PC-9 (cell line): ENCODE data around the gene NOC4L. TPM values are rescaled to one million over a fixed set of nuclear protein-coding genes. Genes with fewer than 3 reads are reported as not detected.

Experiments
- BruUV-seq: library from RNA; stranded (reverse); fragments of 400-500 nt; replicated peaks from 2 replicates; lab custom pipeline; 2021; lab: Mats Ljungman, UMichigan
- CTCF ChIA-PET: fragments of 300-600 bp; sonication (Branson Sonifier 250); formaldehyde crosslinking; loops from one replicate; lab custom pipeline; 2022; ENCODE audit warnings: antibody characterized with exemption; lab: Charles Lee
- POLR2A ChIA-PET: fragments of 300-600 bp; sonication (Branson Sonifier 250); formaldehyde crosslinking; loops from one replicate; lab custom pipeline; 2022; ENCODE audit warnings: antibody characterized with exemption; ENCODE audit not compliant: unreplicated experiment; lab: Charles Lee
- DNase-seq, 2 experiments: peaks; one replicate each; pipeline versions ENCODE4 v3.0.0 to v3.0.0-alpha.2; 2015 to 2022; ENCODE audit warnings: mixed read lengths in 1 of 2
- H2AFZ ChIP-seq: fragments of 200-600 bp; sonication (generic); 2 replicates; pipeline ENCODE4 v1.8.1; 2017; ENCODE audit warnings: antibody characterized with exemption
- H3F3A ChIP-seq: fragments of 200-600 bp; sonication (generic); 2 replicates; pipeline ENCODE4 v1.8.1; 2017; ENCODE audit warnings: antibody characterized with exemption, mild to moderate bottlenecking, low read depth; ENCODE audit not compliant: insufficient read depth
- H3K27ac ChIP-seq: fragments of 200-600 bp; sonication (generic); 2 replicates; pipeline ENCODE4 v1.6.1; 2016; ENCODE audit warnings: mixed run types
- H3K27me3 ChIP-seq: fragments of 200-600 bp; sonication (generic); 2 replicates; pipeline ENCODE4 v1.6.1; 2016; ENCODE audit warnings: low read depth, mixed run types; ENCODE audit not compliant: insufficient read depth
- H3K36me3 ChIP-seq: fragments of 200-600 bp; sonication (generic); 2 replicates; pipeline ENCODE4 v1.6.1; 2016; ENCODE audit warnings: low read depth, mixed run types
- H3K4me1 ChIP-seq: fragments of 200-600 bp; sonication (generic); replicated peaks from 2 replicates; pipeline ENCODE4 v1.6.1; 2016; ENCODE audit warnings: mixed run types; ENCODE audit not compliant: insufficient read depth
- H3K4me2 ChIP-seq: fragments of 200-600 bp; sonication (generic); 2 replicates; pipeline ENCODE4 v1.6.1; 2017; ENCODE audit warnings: mixed run types
- H3K4me3 ChIP-seq: fragments of 200-600 bp; sonication (generic); 2 replicates; pipeline ENCODE4 v1.6.1; 2016; ENCODE audit warnings: mixed run types
- H3K79me2 ChIP-seq: fragments of 200-600 bp; sonication (generic); 2 replicates; pipeline ENCODE4 v1.6.1; 2017; ENCODE audit warnings: low read depth, mixed run types
- H3K9me2 ChIP-seq: fragments of 200-600 bp; sonication (generic); 2 replicates; pipeline ENCODE4 v1.8.1; 2017; ENCODE audit warnings: mild to moderate bottlenecking; ENCODE audit not compliant: insufficient read depth
- H3K9me3 ChIP-seq: fragments of 200-600 bp; sonication (generic); 2 replicates; pipeline ENCODE4 v1.8.1; 2016; ENCODE audit warnings: low read depth; ENCODE audit not compliant: insufficient read depth
- H4K20me1 ChIP-seq: fragments of 200-600 bp; sonication (generic); 2 replicates; pipeline ENCODE4 v1.8.1; 2017; ENCODE audit not compliant: insufficient read depth
- CTCF ChIP-seq: fragments of 200-600 bp; sonication (generic); conservative IDR thresholded peaks from 2 replicates; pipeline ENCODE4 v1.6.1; 2017; ENCODE audit warnings: mixed run types, antibody characterized with exemption, mild to moderate bottlenecking, moderate library complexity
- EZH2 ChIP-seq: fragments of 200-600 bp; sonication (generic); IDR thresholded peaks from 2 replicates; pipeline ENCODE4 v1.8.0; 2017; ENCODE audit warnings: antibody characterized with exemption, low read depth
- intact Hi-C: fragments of 100-400 bp; cut with micrococcal nuclease; formaldehyde crosslinking; loops from one replicate; pipeline ENCODE4 v1.10.0; 2022; ENCODE audit not compliant: unreplicated experiment
- total RNA-seq: library from RNA; stranded (reverse); gene quantifications from 2 replicates; pipeline ENCODE4 v1.2.3, GENCODE V29; 2021

The NOC4L gene
- total RNA-seq, 1 experiment from 2014 or later: 27.1 TPM

GRCh38 chr12:132111654-132112304 lies 32.5 kb upstream of the NOC4L start:
- no TSS peak for BruUV-seq
- DNase-seq: no peak
- Histone ChIP-seq H3K9me3 (no peaks in the 10 kb centered on the region), H4K20me1 (peaks cover 19% of the 10 kb centered on the region; the same call in 1 of the 2 replicates), H3K4me1 (no peaks in the 10 kb centered on the region), H3K4me3 (no peak overlapping the region), H3F3A (0 out of 2 replicates have a peak, but pooled peaks cover 5% of the 10 kb centered on the region), H3K4me2 (no peak overlapping the region), H3K27me3 (no peaks in the 10 kb centered on the region), H3K79me2 (no peaks in the 10 kb centered on the region), H3K36me3 (peaks cover 6% of the 10 kb centered on the region; the same call in 1 of the 2 replicates), H2AFZ (no peak overlapping the region), H3K27ac (no peak overlapping the region), H3K9me2 (no peaks in the 10 kb centered on the region)
- ChIA-PET CTCF (no interaction called here), POLR2A (no interaction called here)
- no peak for TF ChIP-seq CTCF
- intact Hi-C loops: no loop called here

GRCh38 chr12:132114667-132115066 lies 29.6 kb upstream of the NOC4L start:
- H3K9me3 ChIP-seq: no peaks in the 10 kb centered on the region
- no TSS peak for BruUV-seq
- no peak for TF ChIP-seq CTCF
- TF ChIP-seq EZH2: no peak
- POLR2A ChIA-PET: no interaction called here
- H3K27ac ChIP-seq: no peak overlapping the region
- H3K79me2 ChIP-seq: no peaks in the 10 kb centered on the region
- H3K4me1 ChIP-seq: no peaks in the 10 kb centered on the region
- no peaks in the 10 kb centered on the region for H3K27me3 ChIP-seq
- H3K4me2 ChIP-seq: no peak overlapping the region
- no peak overlapping the region for H2AFZ ChIP-seq
- peaks cover 6% of the 10 kb centered on the region; the same call in 1 of the 2 replicates for H3K36me3 ChIP-seq
- no peak overlapping the region for H3K4me3 ChIP-seq
- intact Hi-C loops: no loop called here
- 0 out of 2 replicates have a peak, but pooled peaks cover 5% of the 10 kb centered on the region for H3F3A ChIP-seq
- H3K9me2 ChIP-seq: no peaks in the 10 kb centered on the region
- H4K20me1 ChIP-seq: peaks cover 15% of the 10 kb centered on the region; the same call in 1 of the 2 replicates
- DNase-seq: no peak
- CTCF ChIA-PET: no interaction called here

- BruUV-seq: no TSS peak
- Histone ChIP-seq H3K27ac (no peak overlapping the region), H3K4me2 (no peak overlapping the region), H3K36me3 (peaks cover 6% of the 10 kb centered on the region; the same call in 1 of the 2 replicates), H4K20me1 (peaks cover 20% of the 10 kb centered on the region; the same call in 1 of the 2 replicates), H3K27me3 (no peaks in the 10 kb centered on the region), H3F3A (0 out of 2 replicates have a peak, but pooled peaks cover 5% of the 10 kb centered on the region), H3K9me3 (no peaks in the 10 kb centered on the region), H2AFZ (no peak overlapping the region), H3K4me3 (no peak overlapping the region), H3K9me2 (no peaks in the 10 kb centered on the region), H3K4me1 (no peaks in the 10 kb centered on the region), H3K79me2 (no peaks in the 10 kb centered on the region)
- no peak for DNase-seq
- ChIA-PET POLR2A (no interaction called here), CTCF (no interaction called here)
- intact Hi-C loops: no loop called here
- TF ChIP-seq CTCF (no peak), EZH2 (no peak)
Measured at GRCh38 chr12:132115500-132115899, 28.8 kb upstream of the NOC4L start.
